BLaER1 treated with 17β-estradiol and CSF1 and Interleukin-3, amounts not matched to agents 10 nM and 100 nM (cell line): ENCODE measurements around the gene UNC93B1.
A peak's percentile ranks its signal among the peaks of the same experiment; 100 is the strongest.

Source experiments
- H3K27ac ChIP-seq, 11 experiments: shearing (Covaris generic); formaldehyde crosslinking; 2 replicates each; pipeline ENCODE4 v1.8.1; 2022
- H3K27me3 ChIP-seq, 11 experiments: shearing (Covaris generic); formaldehyde crosslinking; 2 replicates each; pipeline ENCODE4 v1.8.1; 2022
- H3K36me3 ChIP-seq, 11 experiments: shearing (Covaris generic); formaldehyde crosslinking; 2 replicates each; pipeline ENCODE4 v1.8.1; 2022
- H3K4me1 ChIP-seq, 10 experiments: shearing (Covaris generic); formaldehyde crosslinking; 2 replicates each; pipeline ENCODE4 v1.8.1; 2022
- H3K4me2 ChIP-seq, 11 experiments: shearing (Covaris generic); formaldehyde crosslinking; 2 replicates each; pipeline ENCODE4 v1.8.1; 2022
- H3K4me3 ChIP-seq, 10 experiments: shearing (Covaris generic); formaldehyde crosslinking; 2 replicates each; pipeline ENCODE4 v1.8.1; 2022
- H3K9ac ChIP-seq, 11 experiments: shearing (Covaris generic); formaldehyde crosslinking; 2 replicates each; pipeline ENCODE4 v1.8.1; 2022
- H3K9me3 ChIP-seq, 11 experiments: shearing (Covaris generic); formaldehyde crosslinking; replicated peaks in 1 of 11; 2 replicates each; pipeline ENCODE4 v1.8.1; 2022
- H4K20me1 ChIP-seq, 11 experiments: shearing (Covaris generic); formaldehyde crosslinking; 2 replicates each; pipeline ENCODE4 v1.8.1; 2022
- Cebpa-rat ChIP-seq, 11 experiments: shearing (Covaris generic); IDR thresholded peaks; 2 replicates each; pipeline ENCODE4 v1.8.1; 2022

UNC93B1 gene

DNA sequence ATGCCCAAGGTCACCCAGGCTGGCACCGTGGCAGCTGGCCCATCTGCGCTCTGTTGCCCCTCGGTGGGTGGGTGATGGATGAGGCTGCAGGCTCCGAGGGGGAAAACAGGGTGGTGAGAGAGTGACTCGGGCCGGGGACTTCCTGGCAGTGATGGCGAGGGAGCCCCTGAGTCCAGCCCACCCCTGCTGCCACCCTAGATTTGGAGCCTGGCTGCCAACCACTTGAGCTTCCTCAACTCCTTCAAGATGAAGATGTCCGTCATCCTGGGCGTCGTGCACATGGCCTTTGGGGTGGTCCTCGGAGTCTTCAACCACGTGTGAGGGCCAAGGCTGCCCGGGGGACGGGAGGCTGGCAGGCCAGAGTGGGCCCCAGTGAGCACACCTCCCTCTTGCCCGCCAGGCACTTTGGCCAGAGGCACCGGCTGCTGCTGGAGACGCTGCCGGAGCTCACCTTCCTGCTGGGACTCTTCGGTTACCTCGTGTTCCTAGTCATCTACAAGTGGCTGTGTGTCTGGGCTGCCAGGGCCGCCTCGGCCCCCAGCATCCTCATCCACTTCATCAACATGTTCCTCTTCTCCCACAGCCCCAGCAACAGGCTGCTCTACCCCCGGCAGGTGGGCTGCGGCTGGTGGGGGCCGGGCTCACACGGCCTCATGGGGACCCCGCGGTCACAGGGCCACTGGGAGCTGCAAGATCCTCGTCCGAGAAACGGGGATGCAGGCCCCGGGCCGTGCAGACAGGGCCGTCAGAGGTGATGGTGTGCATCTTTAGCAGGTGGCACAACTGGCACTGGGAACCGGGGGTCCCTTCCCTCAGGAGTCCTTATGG lies 45.0 kb upstream of the UNC93B1 start:
- H3K4me3 ChIP-seq, result no peak overlapping the region
- no peak for TF ChIP-seq Cebpa-rat (IDR thresholded peaks at IDR 0.05)
- peak overlapping the region in 1 of 11 experiments; percentile 5; a peak in 1 of 22 replicates for H3K27ac ChIP-seq
- H3K4me2 ChIP-seq, result no peak overlapping the region
- H3K9ac ChIP-seq, result no peak overlapping the region; a peak in 1 of 22 replicates
- H4K20me1 ChIP-seq, result peaks cover 9 to 100% (median 88%) of the 10 kb centered on the region in 11 experiments
- H3K36me3 ChIP-seq, result peaks cover 90 to 100% (median 95%) of the 10 kb centered on the region in 11 experiments
- H3K4me1 ChIP-seq, result peaks cover 10 to 26% (median 21%) of the 10 kb centered on the region in 10 experiments; a peak in 19 of 20 replicates
- H3K9me3 ChIP-seq, result no peaks in the 10 kb centered on the region
- no peaks in the 10 kb centered on the region for H3K27me3 ChIP-seq

GRCh38 chr11:68047437-68048290 lies 43.8 kb upstream of the UNC93B1 start:
- Histone ChIP-seq H3K9ac (no peak overlapping the region), H3K4me3 (no peak overlapping the region), H3K27me3 (no peaks in the 10 kb centered on the region), H3K9me3 (no peaks in the 10 kb centered on the region), H4K20me1 (peaks cover 5 to 100% (median 93%) of the 10 kb centered on the region in 11 experiments; a peak in 21 of 22 replicates), H3K4me2 (no peak overlapping the region), H3K27ac (no peak overlapping the region), H3K36me3 (peaks cover 98 to 100% (median 99%) of the 10 kb centered on the region in 11 experiments), H3K4me1 (peaks cover 8 to 32% (median 22%) of the 10 kb centered on the region in 10 experiments)
- no peak for TF ChIP-seq Cebpa-rat (IDR thresholded peaks at IDR 0.05)

- no peak for TF ChIP-seq Cebpa-rat (IDR thresholded peaks at IDR 0.05)
- Histone ChIP-seq H3K4me2 (peak overlapping the region in 2 of 11 experiments; percentile 3 to 12; a peak in 1 of 22 replicates), H3K27ac (no peak overlapping the region), H3K27me3 (no peaks in the 10 kb centered on the region), H3K4me1 (peaks cover 27 to 49% (median 42%) of the 10 kb centered on the region in 10 experiments), H3K4me3 (no peak overlapping the region), H3K9ac (peak overlapping the region in 3 of 11 experiments; percentile 11 to 19 (median 15); a peak in 1 of 22 replicates), H3K9me3 (no peaks in the 10 kb centered on the region), H3K36me3 (peaks cover 76 to 93% (median 86%) of the 10 kb centered on the region in 11 experiments), H4K20me1 (peaks cover 24 to 97% (median 88%) of the 10 kb centered on the region in 11 experiments)
Measured at GRCh38 chr11:68044898-68045351, 41.0 kb upstream of the UNC93B1 start.

DNA sequence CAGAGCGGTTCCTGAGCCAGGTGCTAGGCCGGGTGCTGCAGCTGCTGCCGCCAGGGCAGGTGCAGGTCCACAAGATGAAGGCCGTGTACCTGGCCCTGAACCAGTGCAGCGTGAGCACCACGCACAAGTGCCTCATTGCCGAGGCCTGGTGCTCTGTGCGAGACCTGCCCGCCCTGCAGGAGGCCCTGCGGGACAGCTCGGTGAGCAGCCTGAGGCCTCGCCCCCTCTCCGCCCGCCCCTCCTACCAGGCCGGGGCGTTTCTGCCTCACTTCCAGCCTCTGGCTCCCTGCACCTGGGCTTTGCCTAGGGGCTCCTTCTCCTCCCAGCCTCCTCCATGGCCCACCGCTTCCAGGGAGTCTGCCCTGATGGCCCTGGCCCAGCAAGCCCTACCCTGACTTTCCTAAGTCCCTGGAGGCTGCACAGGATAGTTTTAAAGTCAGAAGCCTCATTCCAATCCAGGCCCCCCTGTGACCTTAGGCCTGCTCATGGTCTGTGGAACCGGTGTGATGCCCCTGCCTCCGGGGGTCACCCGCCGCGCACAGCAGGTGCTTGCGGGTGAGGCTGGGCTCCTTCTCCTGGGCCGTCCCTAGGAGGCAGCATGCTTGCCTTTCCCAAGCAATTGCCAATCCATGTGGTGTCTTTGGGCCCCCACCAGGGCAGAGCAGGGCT lies 40.4 kb upstream of the UNC93B1 start:
- H3K4me3 ChIP-seq, result no peak overlapping the region
- H3K9ac ChIP-seq, result peak overlapping the region in 2 of 11 experiments; percentile 11 to 15; a peak in 2 of 22 replicates
- no peak overlapping the region for H3K27ac ChIP-seq
- peaks cover 69 to 86% (median 80%) of the 10 kb centered on the region in 11 experiments for H3K36me3 ChIP-seq
- no peaks in the 10 kb centered on the region for H3K27me3 ChIP-seq
- no peak for TF ChIP-seq Cebpa-rat (IDR thresholded peaks at IDR 0.05)
- H3K4me2 ChIP-seq, result peak overlapping the region in 4 of 11 experiments; percentile 3 to 30 (median 8); a peak in 5 of 22 replicates
- H3K9me3 ChIP-seq, result no peaks in the 10 kb centered on the region
- H3K4me1 ChIP-seq, result peaks cover 24 to 55% (median 48%) of the 10 kb centered on the region in 10 experiments
- H4K20me1 ChIP-seq, result peaks cover 24 to 90% (median 81%) of the 10 kb centered on the region in 11 experiments

DNA sequence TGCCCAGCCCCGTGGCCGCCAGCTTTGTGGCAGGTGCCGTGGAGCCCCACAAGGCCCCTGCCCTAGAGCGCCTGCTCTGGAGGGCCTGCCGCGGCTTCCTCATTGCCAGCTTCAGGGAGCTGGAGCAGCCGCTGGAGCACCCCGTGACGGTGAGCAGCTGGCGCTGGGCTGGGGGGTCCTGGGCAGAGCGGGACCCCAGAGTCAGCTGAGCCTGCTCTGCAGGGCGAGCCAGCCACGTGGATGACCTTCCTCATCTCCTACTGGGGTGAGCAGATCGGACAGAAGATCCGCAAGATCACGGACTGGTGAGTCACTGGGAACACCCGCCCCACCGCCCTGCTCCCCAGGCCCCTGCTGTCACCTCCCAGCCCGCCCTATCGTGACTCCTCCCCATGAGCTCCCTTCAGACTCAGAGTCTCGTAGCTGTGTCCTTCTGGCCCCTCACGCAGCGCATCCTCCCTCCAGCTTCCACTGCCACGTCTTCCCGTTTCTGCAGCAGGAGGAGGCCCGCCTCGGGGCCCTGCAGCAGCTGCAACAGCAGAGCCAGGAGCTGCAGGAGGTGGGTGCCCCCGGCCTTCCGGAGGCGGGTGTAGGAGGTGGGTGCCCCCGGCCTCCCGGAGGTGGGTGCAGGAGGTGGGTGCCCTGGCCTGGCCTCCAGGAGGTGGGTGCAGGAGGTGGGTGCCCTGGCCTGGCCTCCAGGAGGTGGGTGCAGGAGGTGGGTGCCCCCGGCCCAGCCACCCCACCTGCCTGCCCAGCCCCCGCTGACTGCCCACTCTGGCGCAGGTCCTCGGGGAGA lies 39.6 kb upstream of the UNC93B1 start:
- Histone ChIP-seq H3K4me2 (peak overlapping the region in 9 of 11 experiments; percentile 12 to 100 (median 98); a peak in 15 of 22 replicates), H3K27me3 (no peaks in the 10 kb centered on the region), H3K4me1 (peaks cover 26 to 63% (median 55%) of the 10 kb centered on the region in 10 experiments), H3K9me3 (no peaks in the 10 kb centered on the region), H4K20me1 (peaks cover 24 to 83% (median 74%) of the 10 kb centered on the region in 11 experiments), H3K27ac (peak overlapping the region in 2 of 11 experiments; percentile 10 to 92; a peak in 3 of 22 replicates), H3K4me3 (no peak overlapping the region), H3K9ac (peak overlapping the region in 5 of 11 experiments; percentile 37 to 88 (median 86); a peak in 6 of 22 replicates), H3K36me3 (peaks cover 62 to 79% (median 73%) of the 10 kb centered on the region in 11 experiments)
- TF ChIP-seq Cebpa-rat (IDR thresholded peaks at IDR 0.05), result no peak

GRCh38 chr11:68043029-68043348 lies 39.1 kb upstream of the UNC93B1 start:
- Histone ChIP-seq H3K9ac (peak overlapping the region in 6 of 11 experiments; percentile 37 to 88 (median 86); a peak in 8 of 22 replicates), H3K4me3 (no peak overlapping the region), H3K27ac (peak overlapping the region in 4 of 11 experiments; percentile 1 to 92 (median 13); a peak in 5 of 22 replicates), H3K36me3 (peaks cover 56 to 73% (median 67%) of the 10 kb centered on the region in 11 experiments), H4K20me1 (peaks cover 24 to 77% (median 70%) of the 10 kb centered on the region in 11 experiments), H3K9me3 (no peaks in the 10 kb centered on the region), H3K27me3 (no peaks in the 10 kb centered on the region), H3K4me1 (peaks cover 32 to 68% (median 61%) of the 10 kb centered on the region in 10 experiments), H3K4me2 (peak overlapping the region; percentile 7 to 100 (median 98); a peak in 16 of 22 replicates)
- no peak for TF ChIP-seq Cebpa-rat (IDR thresholded peaks at IDR 0.05)

- Histone ChIP-seq H3K9ac (peak overlapping the region; percentile 79 to 90 (median 86); a peak in 17 of 22 replicates), H3K27ac (peak overlapping the region in 8 of 11 experiments; percentile 85 to 92 (median 89); a peak in 12 of 22 replicates), H3K4me3 (peak overlapping the region in 2 of 10 experiments; percentile 92 to 94; a peak in 3 of 20 replicates), H3K36me3 (peaks cover 51 to 68% (median 61%) of the 10 kb centered on the region in 11 experiments), H3K27me3 (no peaks in the 10 kb centered on the region), H3K4me1 (peaks cover 37 to 74% (median 66%) of the 10 kb centered on the region in 10 experiments), H3K9me3 (no peaks in the 10 kb centered on the region), H3K4me2 (peak overlapping the region; percentile 93 to 100 (median 98); a peak in 21 of 22 replicates), H4K20me1 (peaks cover 24 to 72% (median 65%) of the 10 kb centered on the region in 11 experiments)
- TF ChIP-seq Cebpa-rat (IDR thresholded peaks at IDR 0.05), result no peak
Measured at GRCh38 chr11:68042219-68043028, 38.5 kb upstream of the UNC93B1 start.
